Heart right ventricle (tissue), 16 donors: ENCODE measurements around the gene FGGY. TPM values are rescaled to one million over a fixed set of nuclear protein-coding genes. Genes with fewer than 3 reads are reported as not detected.

Source experiments
- ATAC-seq, 8 donors: fragments of 200-7000 bp; cut with Tn5 transposase; one replicate each; pipeline ENCODE4 v1.9.1; 2020; ENCODE audit warnings: mild to moderate bottlenecking in 8 of 8, moderate library complexity in 8 of 8, moderate number of reproducible peaks in 1 of 8
- DNase-seq, 2 donors: peaks; one replicate each; pipeline ENCODE4 v3.0.0-alpha.2; 2020
- H3K27ac ChIP-seq, 10 donors: fragments of 200-600 bp; sonication (generic) in 2 of 10; one replicate each; pipeline versions ENCODE4 v1.5.0 to v1.8.0; 2020 to 2022; ENCODE audit warnings: mild to moderate bottlenecking in 3 of 10
- H3K27me3 ChIP-seq, 7 donors: fragments of 200-600 bp; one replicate each; pipeline ENCODE4 v1.8.0; 2021 to 2022; ENCODE audit warnings: mild to moderate bottlenecking in 2 of 7
- H3K36me3 ChIP-seq, 9 donors: fragments of 200-600 bp; sonication (generic) in 1 of 9; one replicate each; pipeline versions ENCODE4 v1.5.0 to v1.8.0; 2020 to 2022; ENCODE audit warnings: mild to moderate bottlenecking in 2 of 9
- H3K4me1 ChIP-seq, 9 donors: fragments of 200-600 bp; sonication (generic) in 1 of 9; one replicate each; pipeline versions ENCODE4 v1.5.0 to v1.8.0; 2020 to 2022; ENCODE audit warnings: mild to moderate bottlenecking in 4 of 9
- H3K4me3 ChIP-seq, 10 donors: fragments of 200-600 bp; sonication (generic) in 2 of 10; one replicate each; pipeline versions ENCODE4 v1.5.0 to v1.8.0; 2020 to 2022; ENCODE audit warnings: mild to moderate bottlenecking in 7 of 10, moderate library complexity in 2 of 10
- H3K9me3 ChIP-seq, 11 donors: fragments of 200-600 bp in 10 of 11; sonication (generic) in 2 of 11; one replicate each; pipeline versions ENCODE4 v1.5.0 to v1.8.0; 2013 to 2022; ENCODE audit warnings: mild to moderate bottlenecking in 2 of 11, control low read depth in 1 of 11, moderate library complexity in 1 of 11
- WGBS, 2 donors: extraction: QIAGEN DNeasy Blood & Tissue Kit; methylation state at CpG; one replicate each; pipeline ENCODE4 v1.1.7; 2013; ENCODE audit warnings: inconsistent platforms in 1 of 2; 5-methylcytosine and 5-hydroxymethylcytosine counted together
- intact Hi-C, 10 donors: fragments of 100-400 bp; cut with DNase I; formaldehyde crosslinking; loops; one replicate each; pipeline versions ENCODE4 v1.11.1 to v1.14.2; 2022
- polyA plus RNA-seq, 2 donors: library from polyadenylated mRNA; stranded (reverse); fragments of 200-250 nt; gene quantifications; one replicate each; pipeline ENCODE4 v1.2.3, GENCODE V29; 2013
- total RNA-seq, 10 donors: library from RNA; stranded (reverse); fragmentation: NEBNext Ultra II Directional in 3 of 10; extraction: Animal tissue kit (Norgen Biotek cat#: 25700) in 3 of 10; gene quantifications; one replicate each; pipeline versions ENCODE4 v1.2.1 to v1.2.4, GENCODE V29; 2021 to 2023
- TF ChIP-seq, protein P1 (sequence below), 9 donors: fragments of 200-600 bp; sonication (generic) in 2 of 9; IDR thresholded peaks; one replicate each; pipeline versions ENCODE4 v1.5.0 to v1.8.0; 2021 to 2022; ENCODE audit warnings: antibody characterized with exemption in 9 of 9, mild to moderate bottlenecking in 5 of 9, moderate library complexity in 1 of 9
- donor health status: Arrhythmogenic right ventricular cardiomyopathy.
- donor health status: ischemic (EF 13 %, LVEDD 7.1; RV severe dilation, severe dysfunction).
- donor health status: healthy with polysubstance abuse.
- donor health status: DM: no; HTN: yes; CAD: no.
- donor health status: DM: no; HTN: no; CAD: no.
- donor health status: ischemic (EF 25% LVEDD 6.9; RV normal size, moderate dysfunction).
- donor health status: ischemic (EF 25% LVEDD 5.7; RV mildly dilated, moderate dysfunction).
- donor health status: healthy.
- donor health status: DM: yes; HTN: yes; CAD: no.
- donor health status: Ischemic cardiomyopathy.
- donor health status: ischemic (EF 35%, LVEDD 5.7; RV mildly dilated, moderate dysfunction).
- donor health status: nonischemic (EF 11% LVEDD 7.7; RV severe dilation, severe dysfunction).
- donor health status: DM: yes; HTN: yes; CAD: no.
- donor health status: PGD.
- donor health status: ischemic (EF 29% LVEDD 5.4; RV normal size, mild dysfunction).
- donor health status: nonischemic (EF 23%, LVEDD 6.1; RV moderate dilation, normal function).

FGGY gene
- total and polyA plus RNA-seq, 12 donors, result 3.1 to 51.8 (median 34.7) TPM

DNA sequence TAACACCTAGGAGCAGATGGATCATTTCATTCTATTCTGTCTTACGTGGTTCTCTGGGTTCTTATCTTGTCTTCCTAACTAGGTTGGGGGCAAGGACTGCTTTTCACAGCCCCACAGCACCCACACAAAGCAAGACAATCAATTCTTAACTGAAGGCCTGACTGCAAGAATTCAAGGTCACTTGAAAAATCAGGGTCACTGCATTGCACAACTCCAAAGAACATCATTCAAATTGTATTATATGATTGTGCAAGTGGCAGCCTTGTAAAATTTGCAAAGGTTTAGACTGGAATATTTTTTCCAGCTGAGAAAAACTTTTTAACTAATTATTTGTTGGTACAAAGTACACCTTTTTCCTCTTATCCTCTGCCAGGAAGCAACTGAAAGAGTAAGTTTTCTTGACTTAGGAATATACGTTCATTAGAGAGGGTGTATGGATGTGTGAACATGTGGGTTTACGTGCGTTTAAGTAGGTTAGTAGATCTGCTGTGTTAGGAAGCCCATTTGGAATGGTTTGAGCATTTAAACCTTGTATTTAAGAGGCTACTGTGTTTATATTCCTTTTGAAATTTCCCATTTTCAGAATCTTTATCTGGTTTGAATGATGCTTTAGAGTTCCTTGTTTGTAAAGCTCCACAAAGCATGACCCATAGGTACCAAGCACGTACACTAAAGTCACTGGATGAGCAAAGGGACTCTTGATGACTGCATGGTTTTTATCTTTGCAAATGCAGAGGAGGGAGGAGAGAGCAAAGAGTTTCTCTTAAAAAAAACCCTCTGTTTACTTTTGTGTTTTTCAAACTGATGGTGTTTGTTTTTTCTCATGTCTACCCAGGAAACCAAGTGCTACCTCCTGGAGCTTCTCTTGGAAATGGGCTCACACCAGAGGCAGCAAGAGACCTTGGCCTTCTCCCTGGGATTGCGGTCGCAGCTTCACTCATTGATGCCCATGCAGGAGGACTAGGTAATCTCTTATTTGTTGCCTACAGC lies 214.9 kb downstream of the FGGY start:
- Histone ChIP-seq H3K36me3 (peaks cover 0 to 5% (median 0%) of the 10 kb centered on the region in 9 donors), H3K27me3 (no peaks in the 10 kb centered on the region), H3K4me1 (peaks cover 0 to 14% (median 0%) of the 10 kb centered on the region in 9 donors), H3K9me3 (no peaks in the 10 kb centered on the region), H3K4me3 (no peak overlapping the region), H3K27ac (no peak overlapping the region)
- TF ChIP-seq, protein P1, sequence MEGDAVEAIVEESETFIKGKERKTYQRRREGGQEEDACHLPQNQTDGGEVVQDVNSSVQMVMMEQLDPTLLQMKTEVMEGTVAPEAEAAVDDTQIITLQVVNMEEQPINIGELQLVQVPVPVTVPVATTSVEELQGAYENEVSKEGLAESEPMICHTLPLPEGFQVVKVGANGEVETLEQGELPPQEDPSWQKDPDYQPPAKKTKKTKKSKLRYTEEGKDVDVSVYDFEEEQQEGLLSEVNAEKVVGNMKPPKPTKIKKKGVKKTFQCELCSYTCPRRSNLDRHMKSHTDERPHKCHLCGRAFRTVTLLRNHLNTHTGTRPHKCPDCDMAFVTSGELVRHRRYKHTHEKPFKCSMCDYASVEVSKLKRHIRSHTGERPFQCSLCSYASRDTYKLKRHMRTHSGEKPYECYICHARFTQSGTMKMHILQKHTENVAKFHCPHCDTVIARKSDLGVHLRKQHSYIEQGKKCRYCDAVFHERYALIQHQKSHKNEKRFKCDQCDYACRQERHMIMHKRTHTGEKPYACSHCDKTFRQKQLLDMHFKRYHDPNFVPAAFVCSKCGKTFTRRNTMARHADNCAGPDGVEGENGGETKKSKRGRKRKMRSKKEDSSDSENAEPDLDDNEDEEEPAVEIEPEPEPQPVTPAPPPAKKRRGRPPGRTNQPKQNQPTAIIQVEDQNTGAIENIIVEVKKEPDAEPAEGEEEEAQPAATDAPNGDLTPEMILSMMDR (IDR thresholded peaks at IDR 0.05), result no peak
- WGBS, 2 donors, result 94 to 96% methylated on average over 7 of the region's 7 CpGs
- intact Hi-C loops, result no loop called here
- no peak for DNase-seq
- ATAC-seq, result no peak

DNA sequence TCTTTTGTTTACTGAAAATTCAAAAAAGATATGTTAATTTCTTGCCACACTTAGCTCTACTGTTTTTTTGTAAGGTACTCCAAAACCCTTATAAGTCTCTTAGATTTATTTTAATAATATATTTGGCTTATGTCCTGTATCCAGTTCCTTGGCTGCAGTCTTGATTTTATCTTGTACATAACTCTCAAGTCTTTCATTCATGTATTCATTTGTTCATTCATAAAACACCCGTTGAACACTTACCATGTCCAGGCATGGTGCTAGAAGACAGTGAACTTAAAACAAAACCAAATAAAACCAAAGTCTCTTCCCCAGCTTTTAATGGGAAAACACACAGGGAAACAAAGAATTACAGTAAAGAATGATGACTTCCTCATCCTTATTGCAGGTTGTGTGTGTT lies 215.8 kb downstream of the FGGY start:
- Histone ChIP-seq H3K27me3 (no peaks in the 10 kb centered on the region), H3K27ac (no peak overlapping the region), H3K4me1 (peaks cover 0 to 8% (median 0%) of the 10 kb centered on the region in 9 donors), H3K36me3 (peaks cover 0 to 5% (median 0%) of the 10 kb centered on the region in 9 donors), H3K9me3 (no peaks in the 10 kb centered on the region), H3K4me3 (no peak overlapping the region)
- intact Hi-C loops, result no loop called here
- no peak for ATAC-seq
- no peak for DNase-seq
- WGBS, 2 donors, result 75 to 81% methylated on average over 1 of the region's 1 CpG
- TF ChIP-seq, protein P1 (IDR thresholded peaks at IDR 0.05), result no peak

DNA sequence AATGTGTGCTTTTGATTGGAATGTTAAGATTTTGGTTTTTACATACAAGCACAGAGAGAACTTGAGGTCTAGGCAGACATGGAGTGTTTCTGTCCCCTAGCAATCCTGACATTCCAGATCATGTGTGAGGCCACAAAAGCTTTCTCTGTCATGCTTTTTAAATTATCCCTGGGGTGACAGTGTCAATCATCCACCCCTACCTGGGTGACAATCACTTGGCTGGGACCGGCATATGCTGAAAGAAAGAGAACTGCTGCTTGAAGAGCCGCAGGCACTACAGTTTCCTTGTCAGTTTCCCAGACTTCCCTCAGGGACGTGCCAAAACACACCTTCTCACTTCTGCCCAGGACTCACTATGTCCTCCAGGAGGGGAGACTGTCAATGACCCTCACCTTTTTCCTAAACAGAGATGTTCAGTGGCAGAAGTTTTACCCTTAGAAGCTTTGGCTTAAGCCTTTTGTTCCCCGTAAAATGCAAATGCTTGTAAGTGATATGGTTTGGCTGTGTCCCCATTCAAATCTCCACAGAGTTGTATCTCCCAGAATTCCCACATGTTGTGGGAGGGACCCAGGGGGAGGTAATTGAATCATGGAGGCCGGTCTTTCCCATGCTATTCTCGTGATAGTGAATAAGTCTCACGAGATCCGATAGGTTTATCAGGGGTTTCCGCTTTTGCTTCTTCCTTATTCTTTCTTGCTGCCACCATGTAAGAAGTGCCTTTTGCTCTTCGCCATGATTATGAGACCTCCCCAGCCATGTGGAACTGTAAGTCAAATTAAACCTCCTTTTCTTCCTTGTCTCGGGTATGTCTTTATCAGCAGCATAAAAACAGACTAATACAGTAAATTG lies 217.4 kb downstream of the FGGY start:
- H3K27me3 ChIP-seq, result no peaks in the 10 kb centered on the region
- peaks cover 0 to 5% (median 0%) of the 10 kb centered on the region in 9 donors for H3K36me3 ChIP-seq
- intact Hi-C loops, result no loop called here
- H3K4me1 ChIP-seq, result peaks cover 0 to 8% (median 0%) of the 10 kb centered on the region in 9 donors
- no peaks in the 10 kb centered on the region for H3K9me3 ChIP-seq
- DNase-seq, result no peak
- no peak overlapping the region for H3K4me3 ChIP-seq
- H3K27ac ChIP-seq, result no peak overlapping the region
- TF ChIP-seq, protein P1 (IDR thresholded peaks at IDR 0.05), result no peak
- ATAC-seq, result no peak
- 90% methylated on average over 11 of the region's 11 CpGs for WGBS, 2 donors

DNA sequence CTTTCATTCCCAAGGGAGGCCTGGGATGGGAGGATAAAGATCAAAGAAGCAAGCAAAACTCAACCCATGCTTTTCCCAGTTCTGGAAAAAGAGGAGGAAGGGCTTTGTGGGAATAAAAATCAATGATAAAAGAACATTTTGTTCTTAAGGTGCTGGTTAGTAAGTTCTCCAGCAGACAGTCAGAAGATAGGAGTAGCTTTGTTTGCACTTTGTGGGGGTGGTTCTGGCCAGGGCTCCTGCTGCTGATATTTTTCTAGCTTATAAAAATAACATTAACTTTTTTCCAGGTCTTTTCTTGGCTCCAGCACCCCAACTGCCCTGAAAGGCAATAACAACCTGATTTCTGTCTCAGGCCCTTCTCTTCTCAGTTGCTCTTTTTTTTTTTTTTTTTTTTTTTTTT lies 220.0 kb downstream of the FGGY start:
- H3K9me3 ChIP-seq, result no peaks in the 10 kb centered on the region
- H3K27ac ChIP-seq, result no peak overlapping the region
- peaks cover 0 to 5% (median 0%) of the 10 kb centered on the region in 9 donors for H3K36me3 ChIP-seq
- TF ChIP-seq, protein P1 (IDR thresholded peaks at IDR 0.05), result no peak
- DNase-seq, result no peak
- intact Hi-C loops, result no loop called here
- H3K4me1 ChIP-seq, result peaks cover 0 to 29% (median 17%) of the 10 kb centered on the region in 9 donors
- ATAC-seq, result peak in 3 of 8 donors; percentile 25 to 32 (median 32)
- no peaks in the 10 kb centered on the region for H3K27me3 ChIP-seq
- H3K4me3 ChIP-seq, result no peak overlapping the region
